NCI-H82 (cell line): ENCODE data around the gene PPM1K.

Source experiments
- DNase-seq: peaks from one replicate; lab custom pipeline; 2025; lab: John Stamatoyannopoulos, UW

Gene PPM1K

GRCh38 chr4:88217169-88217568, 67.2 kb downstream of the PPM1K start:
- DNase-seq: no peak

DNA sequence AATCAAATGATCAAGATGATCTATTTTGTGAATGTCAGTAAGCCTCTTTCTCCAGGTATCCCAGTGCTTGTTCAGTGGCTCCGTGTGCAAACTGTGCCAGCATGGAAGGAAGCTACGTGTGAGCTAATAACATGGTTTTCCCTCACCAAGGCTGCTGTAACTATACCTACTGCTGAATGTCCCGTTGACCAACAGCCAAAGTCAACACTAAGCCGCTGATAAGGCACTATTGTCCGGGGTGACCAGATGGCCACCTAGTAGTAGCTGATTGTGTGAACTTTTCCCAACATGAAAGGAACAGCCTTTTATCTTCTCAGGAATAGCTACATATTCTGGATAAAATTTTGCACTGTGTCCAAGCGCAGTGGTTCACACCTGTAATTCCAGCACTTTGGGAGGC, 68.0 kb downstream of the PPM1K start:
- DNase-seq: no peak

- DNase-seq: no peak
These were observed 69.0 kb downstream of the PPM1K start for GRCh38 chr4:88215351-88215750.

- DNase-seq: no peak
These were observed 72.2 kb downstream of the PPM1K start for GRCh38 chr4:88212253-88212561.

DNA sequence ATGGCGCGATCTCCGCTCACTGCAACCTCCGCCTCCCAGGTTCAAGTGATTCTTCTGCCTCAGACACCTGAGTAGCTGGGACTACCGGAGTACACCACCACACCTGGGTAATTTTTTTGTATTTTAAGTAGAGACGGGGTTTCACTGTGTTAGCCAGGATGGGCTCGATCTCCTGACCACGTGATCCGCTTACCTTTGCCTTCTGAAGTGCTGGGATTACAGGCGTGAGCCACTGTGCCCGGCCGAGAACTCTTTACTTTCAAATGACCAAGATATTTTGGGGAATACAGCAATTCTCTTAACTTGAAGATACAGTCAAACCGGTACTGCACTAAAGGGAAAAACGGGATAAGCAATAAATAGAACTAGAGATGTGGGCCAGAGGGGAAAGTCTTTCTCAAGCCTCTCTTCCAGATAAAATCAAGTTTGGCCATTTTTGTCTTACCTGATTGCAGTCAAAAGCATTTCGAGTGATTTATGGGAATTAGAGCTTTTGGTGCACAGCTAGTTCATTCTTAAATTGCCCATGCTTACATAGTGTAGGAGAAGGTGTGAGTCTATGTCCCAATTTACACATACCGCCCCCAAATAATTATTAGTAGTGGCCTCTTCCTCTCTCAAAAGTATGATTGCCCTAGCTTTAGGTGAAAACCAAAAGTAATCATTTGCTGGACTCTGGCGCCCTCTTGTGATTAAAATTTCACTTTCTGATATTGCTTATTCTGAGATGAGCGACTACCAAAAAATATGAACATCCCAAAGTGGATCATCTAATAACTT, 72.7 kb downstream of the PPM1K start:
- peak; percentile 67 for DNase-seq

DNA sequence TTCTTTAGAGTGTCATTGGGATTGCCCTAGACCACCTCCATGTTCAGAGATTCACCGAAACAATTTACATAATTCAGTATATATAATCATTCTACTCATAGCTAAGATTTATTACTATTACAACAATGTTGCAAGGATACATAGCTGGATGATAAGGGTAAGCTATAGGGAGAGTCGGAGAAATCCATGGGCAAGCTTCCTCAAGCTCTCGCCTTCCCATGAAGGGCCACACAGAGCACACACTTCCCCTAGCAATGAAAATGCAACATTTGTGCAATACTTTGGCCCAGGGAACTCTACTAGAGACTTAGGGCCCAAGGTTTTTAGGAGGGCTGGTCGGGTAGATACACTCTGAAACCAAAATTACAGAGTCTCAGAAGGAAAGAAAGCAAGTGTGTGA, 76.2 kb downstream of the PPM1K start:
- no peak for DNase-seq
